ENCODE measurements around the gene KIF6. TPM values are rescaled to one million over a fixed set of nuclear protein-coding genes. Genes with fewer than 3 reads are reported as not detected.

KIF6 gene
- total and polyA plus RNA-seq, 11 donors = 0.06 to 0.77 (median 0.48) TPM

- H3K27ac ChIP-seq = no peak overlapping the region
- no peaks in the 10 kb centered on the region for H3K36me3 ChIP-seq
- DNase-seq (no peak), ATAC-seq (no peak)
- peaks cover 0 to 9% (median 0%) of the 10 kb centered on the region in 12 donors for H3K9me3 ChIP-seq
- intact Hi-C loops (cut with DNase I) = no loop called here
- H3K4me1 ChIP-seq = no peaks in the 10 kb centered on the region
- H3K27me3 ChIP-seq = no peaks in the 10 kb centered on the region
- H3K4me3 ChIP-seq = no peak overlapping the region
- 58 to 78% (median 67%) methylated on average over 5 of the region's 5 CpGs for whole genome bisulfite sequencing, 4 donors
- TF ChIP-seq CTCF (IDR thresholded peaks at IDR 0.05) = no peak
- TF ChIP-seq POLR2A (IDR thresholded peaks at IDR 0.05) = no peak
These were observed 272.0 kb downstream of the KIF6 start for GRCh38 chr6:39453241-39453640.

DNA sequence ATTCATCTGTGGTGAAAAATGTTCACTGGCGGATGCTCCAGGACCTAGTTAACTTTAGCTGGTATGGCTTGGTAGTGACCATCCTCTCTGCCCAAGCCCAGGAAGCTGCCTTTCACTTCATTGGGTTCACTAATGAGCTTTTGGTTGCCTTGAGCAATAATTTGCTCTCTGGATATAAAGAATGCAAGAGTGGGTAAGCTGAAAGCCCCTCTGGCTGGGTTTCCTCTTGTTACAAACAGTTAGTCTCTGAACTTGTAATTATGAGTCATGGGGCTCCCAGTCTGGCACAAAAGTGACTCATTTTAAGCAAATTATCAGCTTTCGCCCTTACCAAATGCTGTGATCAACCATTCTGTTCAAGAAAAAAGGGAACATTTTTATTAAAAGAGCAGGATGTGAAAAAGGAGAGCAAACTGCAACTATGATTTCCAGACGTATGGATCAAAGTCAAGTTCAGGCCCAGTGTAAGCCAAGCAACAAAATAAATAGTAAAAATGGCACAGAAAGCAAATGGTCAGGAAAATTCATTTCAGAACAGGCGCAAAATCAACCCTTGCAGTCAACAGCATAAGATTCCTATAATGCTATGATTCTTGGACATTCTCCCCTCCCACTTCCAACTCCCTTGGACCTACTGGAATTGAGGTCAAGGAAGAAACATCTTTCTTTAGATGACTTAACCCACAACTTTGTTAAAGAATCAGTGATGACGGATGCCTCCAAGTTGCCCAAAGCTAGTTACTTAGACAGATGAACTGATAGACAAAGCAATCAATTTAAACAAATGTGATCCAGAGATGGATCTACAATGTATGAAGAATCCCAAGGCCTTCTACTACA, 272.7 kb downstream of the KIF6 start:
- H3K4me1 ChIP-seq = no peaks in the 10 kb centered on the region
- intact Hi-C loops (cut with DNase I) = no loop called here
- peaks cover 0 to 9% (median 0%) of the 10 kb centered on the region in 12 donors for H3K9me3 ChIP-seq
- H3K36me3 ChIP-seq = no peaks in the 10 kb centered on the region
- H3K27ac ChIP-seq = no peak overlapping the region
- TF ChIP-seq POLR2A (IDR thresholded peaks at IDR 0.05) (no peak), CTCF (IDR thresholded peaks at IDR 0.05) (no peak)
- no peak overlapping the region for H3K4me3 ChIP-seq
- 88 to 92% (median 91%) methylated on average over 5 of the region's 5 CpGs for WGBS, 4 donors
- DNase-seq (no peak), ATAC-seq (no peak)
- H3K27me3 ChIP-seq = no peaks in the 10 kb centered on the region

- 54 to 77% (median 64%) methylated on average over 2 of the region's 2 CpGs for WGBS, 4 donors
- Histone ChIP-seq H3K4me3 (no peak overlapping the region), H3K9me3 (peaks cover 0 to 9% (median 0%) of the 10 kb centered on the region in 12 donors), H3K27me3 (no peaks in the 10 kb centered on the region), H3K4me1 (no peaks in the 10 kb centered on the region), H3K27ac (no peak overlapping the region), H3K36me3 (no peaks in the 10 kb centered on the region)
- intact Hi-C loops (cut with DNase I) = no loop called here
- no peak for ATAC-seq
- peak in 4 of 12 donors; percentile 12 to 23 (median 14) for TF ChIP-seq CTCF (IDR thresholded peaks at IDR 0.05)
- TF ChIP-seq POLR2A (IDR thresholded peaks at IDR 0.05) = no peak
- DNase-seq = no peak
These were observed 273.4 kb downstream of the KIF6 start for GRCh38 chr6:39451831-39452230.

DNA sequence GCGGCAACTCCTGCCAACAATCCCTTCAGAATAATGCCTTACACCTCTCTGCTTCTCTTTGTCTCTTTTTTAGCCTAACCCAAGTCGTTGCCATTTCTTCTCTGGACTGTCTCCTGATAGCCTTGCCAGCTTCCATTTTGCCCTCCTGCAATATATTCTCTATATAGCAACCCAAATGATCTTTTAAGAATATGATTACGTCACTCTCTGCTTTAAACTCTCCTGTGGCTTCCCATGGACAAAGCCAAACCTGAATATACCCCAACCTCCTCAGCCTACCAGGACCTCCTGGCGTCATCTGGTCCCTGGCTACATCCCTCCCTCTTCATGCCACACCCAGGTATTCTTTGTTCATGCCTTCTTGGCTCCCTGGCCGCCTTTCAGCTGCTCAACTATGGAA, 276.2 kb downstream of the KIF6 start:
- ATAC-seq (no peak), DNase-seq (no peak)
- TF ChIP-seq CTCF (IDR thresholded peaks at IDR 0.05) (no peak), POLR2A (IDR thresholded peaks at IDR 0.05) (no peak)
- Histone ChIP-seq H3K27me3 (no peaks in the 10 kb centered on the region), H3K27ac (no peak overlapping the region), H3K9me3 (peaks cover 0 to 5% (median 0%) of the 10 kb centered on the region in 12 donors), H3K4me1 (no peaks in the 10 kb centered on the region), H3K36me3 (no peaks in the 10 kb centered on the region), H3K4me3 (no peak overlapping the region)
- WGBS, 4 donors = 77 to 80% (median 79%) methylated on average over 5 of the region's 5 CpGs
- intact Hi-C loops (cut with DNase I) = loop anchor here in 1 of 10 donors (2.0 kb wide), 1 partner anchor 18 kb away; no protein-coding TSS in a partner anchor
